CD4-positive, alpha-beta T cell (primary cell): ENCODE measurements around the gene SCRN1. TPM values are rescaled to one million over a fixed set of nuclear protein-coding genes. Genes with fewer than 3 reads are reported as not detected.

Experiments used
- ATAC-seq: fragments of 200-7000 bp; cut with Tn5 transposase; one replicate; pipeline ENCODE4 v1.10.0; 2022; ENCODE audit warnings: mild to moderate bottlenecking; ENCODE audit not compliant: poor library complexity
- CTCF ChIA-PET: fragments of 350-600 bp; sonication (Branson Sonifier 250); formaldehyde crosslinking; loops from one replicate; lab custom pipeline; 2021; ENCODE audit warnings: antibody characterized with exemption, inconsistent platforms; lab: Charles Lee
- POLR2A ChIA-PET: fragments of 350-600 bp; sonication (Branson Sonifier 250); formaldehyde crosslinking; loops from one replicate; lab custom pipeline; 2021; ENCODE audit warnings: antibody characterized with exemption, inconsistent platforms; lab: Charles Lee
- DNase-seq, 14 experiments: peaks; one replicate each; pipeline ENCODE4 v3.0.0-alpha.2; 2013 to 2020; ENCODE audit warnings: mixed read lengths in 2 of 14
- H3K27ac ChIP-seq, 2 donors: one replicate each; pipeline versions ENCODE4 v1.5.1 to v1.7.0; 2013; ENCODE audit warnings: low read length in 2 of 2, low read depth in 1 of 2, mild to moderate bottlenecking in 1 of 2
- H3K27me3 ChIP-seq, 2 experiments: 1 replicate in 1 of 2; 2 replicates in 1 of 2; pipeline versions ENCODE4 v1.6.1 to v1.7.0; 2013; ENCODE audit warnings: low read length in 2 of 2, control low read depth in 1 of 2, mild to moderate bottlenecking in 1 of 2, moderate library complexity in 1 of 2; ENCODE audit not compliant: insufficient read depth in 2 of 2, control insufficient read depth in 1 of 2
- H3K36me3 ChIP-seq: one replicate; pipeline ENCODE4 v1.6.1; 2013; ENCODE audit warnings: low read length, control low read depth; ENCODE audit not compliant: insufficient read depth
- H3K4me1 ChIP-seq: one replicate; pipeline ENCODE4 v1.6.1; 2013; ENCODE audit warnings: low read length, control low read depth; ENCODE audit not compliant: insufficient read depth
- H3K4me3 ChIP-seq: one replicate; pipeline ENCODE4 v1.5.1; 2013; ENCODE audit warnings: mild to moderate bottlenecking, low read length, moderate library complexity
- H3K9me3 ChIP-seq, 2 experiments: 1 replicate in 1 of 2; 2 replicates in 1 of 2; pipeline versions ENCODE4 v1.6.1 to v1.7.0; 2013; ENCODE audit warnings: low read length in 2 of 2, mild to moderate bottlenecking in 2 of 2, control low read depth in 1 of 2, moderate library complexity in 1 of 2; ENCODE audit not compliant: control insufficient read depth in 1 of 2, insufficient read depth in 1 of 2
- H3K27ac Mint-ChIP-seq: one replicate; pipeline ENCODE4 v1.8.0; 2020; ENCODE audit warnings: mixed read lengths
- H3K27me3 Mint-ChIP-seq: one replicate; pipeline ENCODE4 v1.8.0; 2021; ENCODE audit warnings: mixed read lengths
- H3K36me3 Mint-ChIP-seq: one replicate; pipeline ENCODE4 v1.8.0; 2021; ENCODE audit warnings: low read depth, mixed read lengths
- H3K4me1 Mint-ChIP-seq: one replicate; pipeline ENCODE4 v1.8.0; 2021; ENCODE audit warnings: low read depth, mixed read lengths
- H3K4me3 Mint-ChIP-seq: one replicate; pipeline ENCODE4 v1.8.0; 2020; ENCODE audit warnings: mild to moderate bottlenecking, mixed read lengths
- H3K9me3 Mint-ChIP-seq: one replicate; pipeline ENCODE4 v1.8.0; 2020; ENCODE audit warnings: mixed read lengths
- CTCF ChIP-seq: fragments of 200-600 bp; IDR thresholded peaks from one replicate; pipeline ENCODE4 v1.8.0; 2022; ENCODE audit warnings: antibody characterized with exemption, mild to moderate bottlenecking
- intact Hi-C, 2 experiments: fragments of 100-400 bp; cut with DNase I in 1 of 2; cut with micrococcal nuclease in 1 of 2; formaldehyde crosslinking; loops; one replicate each; pipeline versions ENCODE4 v1.15.1 to v1.9.0; 2023 to 2025; cut with DNase I, micrococcal nuclease
- total RNA-seq, 174 experiments: library from RNA in 2 of 174; stranded (reverse) in 2 of 174; gene quantifications; one replicate each; pipeline ENCODE4 v1.2.3 and lab custom pipeline; 2021 to 2026

Gene SCRN1
- total RNA-seq, 2 experiments from 2014 or later: 2.4 to 3.2 TPM

- CTCF ChIA-PET: no interaction called here
Measured at GRCh38 chr7:29900745-29901144, 88.9 kb downstream of the SCRN1 start.

GRCh38 chr7:29898301-29898700, 91.3 kb downstream of the SCRN1 start:
- ChIA-PET POLR2A (no interaction called here), CTCF (no interaction called here)
- H3K4me3 Mint-ChIP-seq: no peak overlapping the region
- TF ChIP-seq CTCF: no peak
- no peak overlapping the region for H3K27ac ChIP-seq
- no peaks in the 10 kb centered on the region for H3K36me3 Mint-ChIP-seq
- peaks cover 3 to 14% of the 10 kb centered on the region in 2 experiments for H3K27me3 ChIP-seq
- no peak overlapping the region for H3K27ac Mint-ChIP-seq
- DNase-seq (no peak), ATAC-seq (no peak)
- peaks cover 2% of the 10 kb centered on the region for H3K9me3 Mint-ChIP-seq
- no peaks in the 10 kb centered on the region for H3K36me3 ChIP-seq
- no peaks in the 10 kb centered on the region for H3K4me1 Mint-ChIP-seq
- no peak overlapping the region for H3K4me3 ChIP-seq
- H3K9me3 ChIP-seq: no peaks in the 10 kb centered on the region
- H3K4me1 ChIP-seq: no peaks in the 10 kb centered on the region
- H3K27me3 Mint-ChIP-seq: peaks cover 20% of the 10 kb centered on the region
- intact Hi-C loops: no loop called here

More at GRCh38 chr7:29900745-29901144, 88.9 kb downstream of the SCRN1 start:
- H3K4me1 Mint-ChIP-seq: no peaks in the 10 kb centered on the region
- Histone ChIP-seq H3K27ac (no peak overlapping the region), H3K27me3 (peaks cover 3 to 14% of the 10 kb centered on the region in 2 experiments), H3K9me3 (peaks cover 2 to 5% of the 10 kb centered on the region in 2 experiments), H3K4me3 (no peak overlapping the region), H3K36me3 (no peaks in the 10 kb centered on the region), H3K4me1 (no peaks in the 10 kb centered on the region)
- no peak overlapping the region for H3K27ac Mint-ChIP-seq
- H3K4me3 Mint-ChIP-seq: no peak overlapping the region
- H3K27me3 Mint-ChIP-seq: peaks cover 22% of the 10 kb centered on the region
- TF ChIP-seq CTCF: no peak
- DNase-seq (no peak), ATAC-seq (no peak)
- POLR2A ChIA-PET: no interaction called here
- peaks cover 6% of the 10 kb centered on the region for H3K36me3 Mint-ChIP-seq
- H3K9me3 Mint-ChIP-seq: peaks cover 1% of the 10 kb centered on the region
- intact Hi-C loops: no loop called here

GRCh38 chr7:29896685-29897411, 92.8 kb downstream of the SCRN1 start:
- no peaks in the 10 kb centered on the region for H3K9me3 ChIP-seq
- ChIA-PET POLR2A (no interaction called here), CTCF (no interaction called here)
- no peak overlapping the region for H3K4me3 ChIP-seq
- ATAC-seq: no peak
- H3K4me3 Mint-ChIP-seq: no peak overlapping the region
- no peaks in the 10 kb centered on the region for H3K4me1 ChIP-seq
- no peak for TF ChIP-seq CTCF
- no peaks in the 10 kb centered on the region for H3K4me1 Mint-ChIP-seq
- H3K9me3 Mint-ChIP-seq: peaks cover 2% of the 10 kb centered on the region
- no peaks in the 10 kb centered on the region for H3K36me3 Mint-ChIP-seq
- peaks cover 3 to 14% of the 10 kb centered on the region in 2 experiments for H3K27me3 ChIP-seq
- peaks cover 20% of the 10 kb centered on the region for H3K27me3 Mint-ChIP-seq
- no peak overlapping the region for H3K27ac ChIP-seq
- DNase-seq: no peak
- intact Hi-C loops: no loop called here
- no peak overlapping the region for H3K27ac Mint-ChIP-seq
- H3K36me3 ChIP-seq: no peaks in the 10 kb centered on the region
